ENCODE measurements around the gene TAMM41. TPM values are rescaled to one million over a fixed set of nuclear protein-coding genes. Genes with fewer than 3 reads are reported as not detected.

TAMM41 gene
- total and polyA plus RNA-seq, 10 of the 15 experiments (the other 5 are each of a cell fraction or from before 2014, with no cell fraction given), result 10.4 to 36.6 (median 18.3) TPM

DNA sequence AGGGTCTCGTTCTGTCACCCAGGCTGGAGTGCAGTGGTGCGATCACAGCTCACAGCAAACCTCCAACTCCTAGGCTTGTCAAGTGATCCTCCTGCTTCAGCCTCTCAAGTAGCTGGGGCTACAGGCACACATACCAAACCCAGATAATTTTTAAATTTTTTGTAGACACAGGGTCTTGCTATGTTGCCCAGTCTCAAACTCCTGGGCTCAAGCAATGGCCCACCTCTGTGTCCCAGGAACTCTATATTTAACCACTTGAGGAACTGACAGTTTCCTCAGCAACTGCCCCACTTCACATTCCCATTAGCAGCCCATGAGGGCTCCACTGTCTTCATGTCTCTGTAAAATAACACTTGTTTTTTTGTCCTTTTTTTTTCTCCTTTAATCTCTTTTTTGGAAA, 68.4 kb downstream of the TAMM41 start (continued):
- TF ChIP-seq, protein P1, sequence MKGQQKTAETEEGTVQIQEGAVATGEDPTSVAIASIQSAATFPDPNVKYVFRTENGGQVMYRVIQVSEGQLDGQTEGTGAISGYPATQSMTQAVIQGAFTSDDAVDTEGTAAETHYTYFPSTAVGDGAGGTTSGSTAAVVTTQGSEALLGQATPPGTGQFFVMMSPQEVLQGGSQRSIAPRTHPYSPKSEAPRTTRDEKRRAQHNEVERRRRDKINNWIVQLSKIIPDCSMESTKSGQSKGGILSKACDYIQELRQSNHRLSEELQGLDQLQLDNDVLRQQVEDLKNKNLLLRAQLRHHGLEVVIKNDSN (IDR thresholded peaks at IDR 0.05; ENCODE audit: borderline replicate concordance, extremely low read length, insufficient read depth, low read depth, low read length), result no peak
- TF ChIP-seq, protein P2, sequence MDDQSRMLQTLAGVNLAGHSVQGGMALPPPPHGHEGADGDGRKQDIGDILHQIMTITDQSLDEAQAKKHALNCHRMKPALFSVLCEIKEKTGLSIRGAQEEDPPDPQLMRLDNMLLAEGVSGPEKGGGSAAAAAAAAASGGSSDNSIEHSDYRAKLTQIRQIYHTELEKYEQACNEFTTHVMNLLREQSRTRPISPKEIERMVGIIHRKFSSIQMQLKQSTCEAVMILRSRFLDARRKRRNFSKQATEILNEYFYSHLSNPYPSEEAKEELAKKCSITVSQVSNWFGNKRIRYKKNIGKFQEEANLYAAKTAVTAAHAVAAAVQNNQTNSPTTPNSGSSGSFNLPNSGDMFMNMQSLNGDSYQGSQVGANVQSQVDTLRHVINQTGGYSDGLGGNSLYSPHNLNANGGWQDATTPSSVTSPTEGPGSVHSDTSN (IDR thresholded peaks at IDR 0.05; ENCODE audit: insufficient replicate concordance, low read depth, low read length), result no peak

DNA sequence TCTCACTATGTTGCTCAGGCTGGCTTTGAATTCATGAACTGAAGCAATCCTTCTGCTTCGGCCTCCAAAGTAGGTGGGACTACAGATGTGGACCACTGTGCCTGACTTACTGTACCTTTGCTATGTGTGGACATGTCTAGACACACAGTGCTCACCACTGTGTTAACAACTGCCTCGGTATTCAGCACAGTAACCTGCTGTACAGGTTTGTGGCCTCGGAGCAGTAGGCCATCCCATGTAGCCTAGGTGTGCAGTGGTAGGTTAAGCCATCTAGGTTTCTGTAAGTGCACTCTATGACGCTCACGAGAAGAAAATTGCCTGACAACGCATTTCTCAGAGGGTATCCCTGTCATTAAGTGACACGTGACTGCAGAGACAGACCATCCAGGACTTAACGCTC, 70.3 kb downstream of the TAMM41 start:
- ChIA-PET CTCF (no interaction called here), RAD21 (ENCODE audit: unreplicated experiment) (no interaction called here), SMC1A (ENCODE audit: uncharacterized antibody, unreplicated experiment) (no interaction called here), POLR2A (no interaction called here)
- Histone ChIP-seq H3K9me3 (replicated peaks; ENCODE audit: control insufficient read depth, insufficient read depth, low read length) (no peaks in the 10 kb centered on the region), H4K20me1 (ENCODE audit: control insufficient read depth, insufficient read depth) (no peaks in the 10 kb centered on the region), H3K79me2 (ENCODE audit: control insufficient read depth, insufficient read depth, low read length) (no peaks in the 10 kb centered on the region), H3K4me2 (ENCODE audit: control insufficient read depth, insufficient read depth) (no peak overlapping the region), H3K27me3 (replicated peaks in 1 of 2; ENCODE audit: control insufficient read depth in 2 of 2, insufficient read depth in 2 of 2, low read length in 1 of 2) (no peaks in the 10 kb centered on the region), H2AFZ (ENCODE audit: control insufficient read depth, low read depth, low read length) (no peak overlapping the region), H3K9ac (ENCODE audit: control insufficient read depth, insufficient read depth, low read length) (no peak overlapping the region), H3K4me1 (ENCODE audit: control insufficient read depth, insufficient read depth, low read length) (no peaks in the 10 kb centered on the region), H3K27ac (ENCODE audit: control insufficient read depth, insufficient read depth) (no peak overlapping the region), H3K36me3 (ENCODE audit: control insufficient read depth in 2 of 2, insufficient read depth in 2 of 2, low read length in 1 of 2) (no peaks in the 10 kb centered on the region), H3K4me3 (no peak overlapping the region)
- in situ Hi-C loops (cut with MboI), result no loop called here
- ATAC-seq (no peak), DNase-seq (ENCODE audit: low read depth, low spot score) (no peak), FAIRE-seq (no peak)
- intact Hi-C loops (cut with micrococcal nuclease; ENCODE audit: unreplicated experiment), result no loop called here
- no TSS peak for BruUV-seq (replicated peaks)
- 92% methylated on average over 8 of the region's 8 CpGs for WGBS (ENCODE audit: insufficient coverage, insufficient replicate concordance, low lambda C conversion rate, missing lambda C conversion rate)
- no peak for TF ChIP-seq NR2F1 (conservative IDR thresholded peaks at IDR 0.05)
- no peak for TF ChIP-seq SUZ12 (IDR thresholded peaks at IDR 0.05; ENCODE audit: unreplicated experiment)
- TF ChIP-seq POLR2AphosphoS2 (IDR thresholded peaks at IDR 0.05; ENCODE audit: low read depth, low read length), result no peak
- no peak for TF ChIP-seq SMAD5 (IDR thresholded peaks at IDR 0.05; ENCODE audit: low read depth)
- no peak for TF ChIP-seq MXI1 (IDR thresholded peaks at IDR 0.05; ENCODE audit: low read depth, low read length)
- no peak for TF ChIP-seq ATF7 (IDR thresholded peaks at IDR 0.05; ENCODE audit: low read depth)
- no peak for TF ChIP-seq GABPA (IDR thresholded peaks at IDR 0.05; ENCODE audit: low read depth)
- no peak for TF ChIP-seq MTA3 (IDR thresholded peaks at IDR 0.05; ENCODE audit: borderline replicate concordance, low read length)
- TF ChIP-seq SPI1 (IDR thresholded peaks at IDR 0.05; ENCODE audit: borderline replicate concordance, insufficient read depth, low read depth, low read length), result no peak
- TF ChIP-seq, protein P3, sequence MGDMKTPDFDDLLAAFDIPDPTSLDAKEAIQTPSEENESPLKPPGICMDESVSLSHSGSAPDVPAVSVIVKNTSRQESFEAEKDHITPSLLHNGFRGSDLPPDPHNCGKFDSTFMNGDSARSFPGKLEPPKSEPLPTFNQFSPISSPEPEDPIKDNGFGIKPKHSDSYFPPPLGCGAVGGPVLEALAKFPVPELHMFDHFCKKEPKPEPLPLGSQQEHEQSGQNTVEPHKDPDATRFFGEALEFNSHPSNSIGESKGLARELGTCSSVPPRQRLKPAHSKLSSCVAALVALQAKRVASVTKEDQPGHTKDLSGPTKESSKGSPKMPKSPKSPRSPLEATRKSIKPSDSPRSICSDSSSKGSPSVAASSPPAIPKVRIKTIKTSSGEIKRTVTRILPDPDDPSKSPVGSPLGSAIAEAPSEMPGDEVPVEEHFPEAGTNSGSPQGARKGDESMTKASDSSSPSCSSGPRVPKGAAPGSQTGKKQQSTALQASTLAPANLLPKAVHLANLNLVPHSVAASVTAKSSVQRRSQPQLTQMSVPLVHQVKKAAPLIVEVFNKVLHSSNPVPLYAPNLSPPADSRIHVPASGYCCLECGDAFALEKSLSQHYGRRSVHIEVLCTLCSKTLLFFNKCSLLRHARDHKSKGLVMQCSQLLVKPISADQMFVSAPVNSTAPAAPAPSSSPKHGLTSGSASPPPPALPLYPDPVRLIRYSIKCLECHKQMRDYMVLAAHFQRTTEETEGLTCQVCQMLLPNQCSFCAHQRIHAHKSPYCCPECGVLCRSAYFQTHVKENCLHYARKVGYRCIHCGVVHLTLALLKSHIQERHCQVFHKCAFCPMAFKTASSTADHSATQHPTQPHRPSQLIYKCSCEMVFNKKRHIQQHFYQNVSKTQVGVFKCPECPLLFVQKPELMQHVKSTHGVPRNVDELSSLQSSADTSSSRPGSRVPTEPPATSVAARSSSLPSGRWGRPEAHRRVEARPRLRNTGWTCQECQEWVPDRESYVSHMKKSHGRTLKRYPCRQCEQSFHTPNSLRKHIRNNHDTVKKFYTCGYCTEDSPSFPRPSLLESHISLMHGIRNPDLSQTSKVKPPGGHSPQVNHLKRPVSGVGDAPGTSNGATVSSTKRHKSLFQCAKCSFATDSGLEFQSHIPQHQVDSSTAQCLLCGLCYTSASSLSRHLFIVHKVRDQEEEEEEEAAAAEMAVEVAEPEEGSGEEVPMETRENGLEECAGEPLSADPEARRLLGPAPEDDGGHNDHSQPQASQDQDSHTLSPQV (IDR thresholded peaks at IDR 0.05), result no peak
- no peak for TF ChIP-seq RB1 (IDR thresholded peaks at IDR 0.05; ENCODE audit: borderline replicate concordance)
- TF ChIP-seq, protein P4, sequence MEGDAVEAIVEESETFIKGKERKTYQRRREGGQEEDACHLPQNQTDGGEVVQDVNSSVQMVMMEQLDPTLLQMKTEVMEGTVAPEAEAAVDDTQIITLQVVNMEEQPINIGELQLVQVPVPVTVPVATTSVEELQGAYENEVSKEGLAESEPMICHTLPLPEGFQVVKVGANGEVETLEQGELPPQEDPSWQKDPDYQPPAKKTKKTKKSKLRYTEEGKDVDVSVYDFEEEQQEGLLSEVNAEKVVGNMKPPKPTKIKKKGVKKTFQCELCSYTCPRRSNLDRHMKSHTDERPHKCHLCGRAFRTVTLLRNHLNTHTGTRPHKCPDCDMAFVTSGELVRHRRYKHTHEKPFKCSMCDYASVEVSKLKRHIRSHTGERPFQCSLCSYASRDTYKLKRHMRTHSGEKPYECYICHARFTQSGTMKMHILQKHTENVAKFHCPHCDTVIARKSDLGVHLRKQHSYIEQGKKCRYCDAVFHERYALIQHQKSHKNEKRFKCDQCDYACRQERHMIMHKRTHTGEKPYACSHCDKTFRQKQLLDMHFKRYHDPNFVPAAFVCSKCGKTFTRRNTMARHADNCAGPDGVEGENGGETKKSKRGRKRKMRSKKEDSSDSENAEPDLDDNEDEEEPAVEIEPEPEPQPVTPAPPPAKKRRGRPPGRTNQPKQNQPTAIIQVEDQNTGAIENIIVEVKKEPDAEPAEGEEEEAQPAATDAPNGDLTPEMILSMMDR (IDR thresholded peaks at IDR 0.05 in 2 of 3, conservative IDR thresholded peaks at IDR 0.05 in 1 of 3; ENCODE audit: control insufficient read depth in 2 of 3, extremely low read depth in 1 of 3, insufficient read depth in 1 of 3, low read depth in 3 of 3, low read length in 3 of 3), result no peak

Data from GM12878 (cell line).